Uterus (tissue), 4 donors: ENCODE results near the gene NFX1. TPM values are rescaled to one million over a fixed set of nuclear protein-coding genes. Genes with fewer than 3 reads are reported as not detected.
A peak's percentile ranks its signal among the peaks of the same experiment; 100 is the strongest.
"Not testable (repeated sequence)": the region's sequence is repeated elsewhere in the genome, so short reads cannot be mapped to it uniquely, and the experiment has no call there.

Source experiments
- DNase-seq, 2 donors: peaks; one replicate each; pipeline ENCODE4 v3.0.0-alpha.2; 2019 to 2020
- H3K27ac ChIP-seq, 2 donors: fragments of 200-600 bp; sonication (generic); 1 replicate in 1 of 2; 2 replicates in 1 of 2; pipeline ENCODE4 v1.5.1; 2016 to 2018
- H3K27me3 ChIP-seq, 2 donors: fragments of 200-600 bp; sonication (generic); one replicate each; pipeline ENCODE4 v1.5.1; 2018 to 2019; ENCODE audit warnings: control low read depth in 1 of 2
- H3K36me3 ChIP-seq, 2 donors: fragments of 200-600 bp; sonication (generic); one replicate each; pipeline ENCODE4 v1.5.1; 2019; ENCODE audit warnings: control low read depth in 1 of 2
- H3K4me1 ChIP-seq, 2 donors: fragments of 200-600 bp; sonication (generic); one replicate each; pipeline ENCODE4 v1.5.1; 2018 to 2019; ENCODE audit warnings: control low read depth in 1 of 2
- H3K4me3 ChIP-seq, 2 donors: fragments of 200-600 bp; sonication (generic); 1 replicate in 1 of 2; 2 replicates in 1 of 2; pipeline ENCODE4 v1.5.1; 2018 to 2019; ENCODE audit warnings: mild to moderate bottlenecking in 1 of 2
- H3K9me3 ChIP-seq, 2 donors: fragments of 200-600 bp; sonication (generic); one replicate each; pipeline ENCODE4 v1.5.1; 2019; ENCODE audit warnings: control low read depth in 1 of 2
- POLR2A ChIP-seq, 2 donors: fragments of 450-650 bp; IDR thresholded peaks; one replicate each; pipeline ENCODE4 v1.6.1; 2016; ENCODE audit warnings: antibody characterized with exemption in 2 of 2, mild to moderate bottlenecking in 1 of 2, moderate library complexity in 1 of 2
- intact Hi-C: fragments of 100-400 bp; cut with DNase I; formaldehyde crosslinking; loops from one replicate; pipeline ENCODE4 v1.15.1; 2023; ENCODE audit warnings: low total_unique reads
- total RNA-seq, 4 donors: library from RNA; depleted of rRNA in 3 of 4; stranded (reverse); fragments of >200 nt in 3 of 4; gene quantifications; one replicate each; pipeline versions ENCODE4 v1.1.0 to v1.2.4, GENCODE V29; 2014 to 2023
- TF ChIP-seq, protein P1 (sequence below), 4 experiments: fragments of 200-600 bp in 2 of 4; fragments of 450-650 bp in 2 of 4; sonication (generic) in 2 of 4; IDR thresholded peaks; one replicate each; pipeline ENCODE4 v1.5.1; 2016 to 2019; ENCODE audit warnings: antibody characterized with exemption in 4 of 4, mild to moderate bottlenecking in 2 of 4, moderate library complexity in 1 of 4
- donor health status: DM: yes; HTN: yes; CAD: no.

NFX1 gene
- total RNA-seq, 4 donors from 2014 or later: 18.5 to 52.9 (median 27.9) TPM

DNA sequence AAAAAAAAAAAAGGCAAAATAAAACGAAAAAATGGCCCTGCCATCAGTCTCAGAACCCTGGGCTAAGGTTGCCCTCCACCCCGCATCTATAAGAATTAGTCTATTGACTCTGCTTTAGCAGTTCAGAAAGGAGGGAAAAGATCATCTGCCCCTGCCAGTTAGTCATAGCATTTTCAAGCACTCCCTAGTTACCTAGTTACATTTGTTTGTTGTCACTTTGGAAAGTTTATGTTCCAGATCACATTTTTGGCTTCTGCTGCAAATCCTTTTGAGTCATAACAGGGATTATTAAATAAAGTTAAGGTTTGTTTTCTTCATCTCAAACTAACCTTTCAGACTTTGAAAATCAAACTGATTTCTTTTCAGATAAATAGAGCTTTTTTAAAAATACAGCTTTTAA lies 60.0 kb downstream of the NFX1 start:
- no peak for DNase-seq
- Histone ChIP-seq H3K4me1 (no peaks in the 10 kb centered on the region), H3K36me3 (no peaks in the 10 kb centered on the region), H3K27me3 (no peaks in the 10 kb centered on the region), H3K9me3 (no peaks in the 10 kb centered on the region), H3K27ac (peak overlapping the region; percentile 70 to 77), H3K4me3 (no peak overlapping the region)
- TF ChIP-seq, protein P1, sequence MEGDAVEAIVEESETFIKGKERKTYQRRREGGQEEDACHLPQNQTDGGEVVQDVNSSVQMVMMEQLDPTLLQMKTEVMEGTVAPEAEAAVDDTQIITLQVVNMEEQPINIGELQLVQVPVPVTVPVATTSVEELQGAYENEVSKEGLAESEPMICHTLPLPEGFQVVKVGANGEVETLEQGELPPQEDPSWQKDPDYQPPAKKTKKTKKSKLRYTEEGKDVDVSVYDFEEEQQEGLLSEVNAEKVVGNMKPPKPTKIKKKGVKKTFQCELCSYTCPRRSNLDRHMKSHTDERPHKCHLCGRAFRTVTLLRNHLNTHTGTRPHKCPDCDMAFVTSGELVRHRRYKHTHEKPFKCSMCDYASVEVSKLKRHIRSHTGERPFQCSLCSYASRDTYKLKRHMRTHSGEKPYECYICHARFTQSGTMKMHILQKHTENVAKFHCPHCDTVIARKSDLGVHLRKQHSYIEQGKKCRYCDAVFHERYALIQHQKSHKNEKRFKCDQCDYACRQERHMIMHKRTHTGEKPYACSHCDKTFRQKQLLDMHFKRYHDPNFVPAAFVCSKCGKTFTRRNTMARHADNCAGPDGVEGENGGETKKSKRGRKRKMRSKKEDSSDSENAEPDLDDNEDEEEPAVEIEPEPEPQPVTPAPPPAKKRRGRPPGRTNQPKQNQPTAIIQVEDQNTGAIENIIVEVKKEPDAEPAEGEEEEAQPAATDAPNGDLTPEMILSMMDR (IDR thresholded peaks at IDR 0.05): no peak
- no peak for TF ChIP-seq POLR2A (IDR thresholded peaks at IDR 0.05)
- intact Hi-C loops: no loop called here

DNA sequence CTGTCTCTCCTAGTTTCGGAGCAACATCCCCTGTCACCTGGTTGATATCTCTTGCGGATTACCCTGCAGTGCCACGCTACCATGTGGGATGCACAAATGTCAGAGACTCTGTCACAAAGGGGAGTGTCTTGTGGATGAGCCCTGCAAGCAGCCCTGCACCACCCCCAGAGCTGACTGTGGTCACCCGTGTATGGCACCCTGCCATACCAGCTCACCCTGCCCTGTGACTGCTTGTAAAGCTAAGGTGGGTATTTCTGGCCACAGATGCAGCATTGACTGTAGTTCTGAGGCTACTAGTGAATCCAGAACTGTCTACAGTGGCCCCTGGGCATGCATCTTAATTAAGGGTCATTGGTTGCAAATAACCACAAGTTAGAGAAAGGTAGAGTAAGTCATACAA lies 61.2 kb downstream of the NFX1 start:
- intact Hi-C loops: no loop called here
- no peaks in the 10 kb centered on the region for H3K36me3 ChIP-seq
- no peaks in the 10 kb centered on the region for H3K4me1 ChIP-seq
- TF ChIP-seq, protein P1 (IDR thresholded peaks at IDR 0.05): no peak
- no peak for TF ChIP-seq POLR2A (IDR thresholded peaks at IDR 0.05)
- no peaks in the 10 kb centered on the region for H3K27me3 ChIP-seq
- no peak overlapping the region for H3K4me3 ChIP-seq
- no peak for DNase-seq
- H3K27ac ChIP-seq: peak overlapping the region; percentile 8 to 70
- H3K9me3 ChIP-seq: no peaks in the 10 kb centered on the region

DNA sequence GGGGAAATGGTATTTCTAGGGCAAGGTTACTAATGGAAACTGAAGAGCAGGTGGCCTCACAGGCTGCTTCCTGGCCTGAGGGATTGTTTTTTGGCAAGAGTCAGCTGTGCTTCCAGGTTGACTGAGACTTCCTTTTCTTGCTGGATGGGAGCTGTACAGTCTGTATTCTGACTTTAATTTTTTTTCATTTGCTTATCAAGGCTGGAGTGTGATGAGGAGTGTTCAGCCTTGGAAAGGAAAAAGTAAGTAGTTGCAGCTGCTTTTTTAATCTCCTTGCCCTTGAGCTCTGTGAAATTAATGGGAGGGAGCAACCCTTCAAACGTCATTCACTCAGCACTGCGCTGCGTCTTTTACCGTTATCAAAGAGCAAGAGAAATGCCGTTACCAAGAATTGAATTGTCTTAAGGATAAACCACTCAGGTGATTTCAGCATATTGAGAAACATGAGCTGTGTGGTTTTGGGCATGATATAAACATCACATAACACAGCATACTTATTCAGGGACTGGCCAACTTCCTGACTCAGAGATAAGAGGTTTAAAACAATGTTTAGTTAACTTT lies 64.4 kb downstream of the NFX1 start:
- intact Hi-C loops: no loop called here
- H3K4me3 ChIP-seq: no peak overlapping the region
- H3K27ac ChIP-seq: peak overlapping the region; percentile 19 to 54
- no peaks in the 10 kb centered on the region for H3K9me3 ChIP-seq
- no peaks in the 10 kb centered on the region for H3K36me3 ChIP-seq
- no peak for TF ChIP-seq POLR2A (IDR thresholded peaks at IDR 0.05)
- TF ChIP-seq, protein P1 (IDR thresholded peaks at IDR 0.05): no peak
- no peaks in the 10 kb centered on the region for H3K27me3 ChIP-seq
- H3K4me1 ChIP-seq: no peaks in the 10 kb centered on the region
- no peak for DNase-seq

DNA sequence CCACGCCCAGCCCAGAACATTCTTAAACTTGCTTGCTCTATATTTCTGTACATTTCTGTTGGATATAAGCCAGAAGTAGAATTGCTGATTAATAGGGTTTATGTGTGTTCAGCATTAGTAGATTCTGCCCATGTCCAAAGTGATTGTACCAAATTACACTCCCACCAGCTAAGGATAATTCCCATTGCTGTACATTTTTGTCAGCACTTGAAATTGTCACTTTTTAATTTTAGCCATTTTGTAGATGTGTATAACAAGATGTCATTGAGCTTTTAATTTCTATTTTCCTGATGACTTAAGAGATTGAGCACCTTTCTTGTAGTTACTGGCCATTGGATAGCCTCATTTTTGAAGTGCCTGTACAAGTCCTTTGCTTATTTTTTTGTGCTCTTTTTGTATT lies 65.6 kb downstream of the NFX1 start:
- no peak overlapping the region for H3K4me3 ChIP-seq
- no peak for TF ChIP-seq POLR2A (IDR thresholded peaks at IDR 0.05)
- TF ChIP-seq, protein P1 (IDR thresholded peaks at IDR 0.05): no peak
- intact Hi-C loops: no loop called here
- DNase-seq: no peak
- no peaks in the 10 kb centered on the region for H3K36me3 ChIP-seq
- no peaks in the 10 kb centered on the region for H3K27me3 ChIP-seq
- H3K4me1 ChIP-seq: no peaks in the 10 kb centered on the region
- no peak overlapping the region for H3K27ac ChIP-seq
- H3K9me3 ChIP-seq: no peaks in the 10 kb centered on the region

DNA sequence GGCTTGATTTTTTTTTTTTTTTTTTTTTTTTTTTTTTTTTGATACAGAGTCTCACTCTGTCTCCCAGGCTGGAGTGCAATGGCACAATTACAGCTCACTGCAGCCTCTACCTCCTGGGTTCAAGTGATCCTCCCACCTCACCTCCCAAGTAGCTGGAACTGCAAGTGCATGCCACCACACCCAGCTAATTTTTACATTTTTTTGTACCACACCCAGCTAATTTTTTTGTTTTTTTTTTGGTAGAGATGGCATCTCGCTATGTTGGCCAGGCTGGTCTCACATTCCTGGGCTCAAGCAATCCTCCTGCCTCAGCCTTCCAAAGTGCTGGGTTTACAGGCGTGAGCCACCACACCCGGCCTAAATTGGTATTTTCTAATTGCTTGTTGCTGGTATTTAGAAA lies 68.3 kb downstream of the NFX1 start:
- H3K27me3 ChIP-seq, H3K36me3 ChIP-seq, H3K27ac ChIP-seq, H3K4me1 ChIP-seq, H3K4me3 ChIP-seq, DNase-seq, intact Hi-C loops, H3K9me3 ChIP-seq: not testable (repeated sequence)

DNA sequence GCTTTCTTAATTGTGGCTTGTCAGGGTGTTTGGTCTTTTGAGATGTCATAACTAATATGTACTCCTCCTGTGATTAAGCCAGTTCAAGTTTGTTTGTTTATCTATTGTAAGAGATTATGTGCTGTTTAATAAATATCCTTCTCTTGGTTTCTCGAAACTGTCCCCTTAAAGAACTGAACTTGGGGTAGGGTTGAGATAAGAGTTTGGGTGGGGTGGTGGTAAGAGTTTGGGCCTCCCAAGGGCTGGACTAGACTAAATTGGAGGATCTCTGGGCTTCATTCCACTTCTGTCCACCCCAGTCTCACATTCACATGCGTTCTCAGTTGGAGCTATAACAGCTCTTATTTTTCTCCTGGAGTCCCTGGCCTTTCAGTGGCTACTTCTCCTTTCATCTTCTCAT lies 73.8 kb downstream of the NFX1 start:
- no peak for DNase-seq
- Histone ChIP-seq H3K9me3 (no peaks in the 10 kb centered on the region), H3K4me3 (no peak overlapping the region), H3K36me3 (no peaks in the 10 kb centered on the region), H3K4me1 (no peaks in the 10 kb centered on the region), H3K27ac (no peak overlapping the region), H3K27me3 (no peaks in the 10 kb centered on the region)
- intact Hi-C loops: no loop called here
- no peak for TF ChIP-seq POLR2A (IDR thresholded peaks at IDR 0.05)
- TF ChIP-seq, protein P1 (IDR thresholded peaks at IDR 0.05): no peak

DNA sequence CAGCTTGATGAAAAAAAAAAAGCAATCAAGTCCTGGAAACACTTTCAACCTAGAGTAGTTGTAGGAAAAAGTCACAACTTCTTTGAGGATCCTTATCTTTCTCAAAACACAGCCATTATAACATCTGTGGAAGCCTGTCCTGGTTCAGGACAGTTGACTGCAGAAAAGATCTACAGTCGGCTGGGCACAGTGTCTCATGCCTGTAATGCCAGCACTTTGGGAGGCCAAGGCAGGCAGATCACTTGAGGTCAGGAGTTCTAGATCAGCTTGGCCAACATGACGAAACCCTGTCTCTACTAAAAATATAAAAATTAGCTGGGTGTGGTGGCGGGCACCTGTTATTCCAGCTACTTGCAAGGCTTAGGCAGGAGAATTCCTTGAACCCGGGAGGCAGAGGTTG lies 74.5 kb downstream of the NFX1 start:
- H3K4me3 ChIP-seq, intact Hi-C loops, H3K27me3 ChIP-seq, H3K4me1 ChIP-seq, H3K36me3 ChIP-seq, DNase-seq, H3K27ac ChIP-seq, H3K9me3 ChIP-seq: not testable (repeated sequence)
